Measurements from ENCODE around the gene NFIA.

Gene NFIA

DNA sequence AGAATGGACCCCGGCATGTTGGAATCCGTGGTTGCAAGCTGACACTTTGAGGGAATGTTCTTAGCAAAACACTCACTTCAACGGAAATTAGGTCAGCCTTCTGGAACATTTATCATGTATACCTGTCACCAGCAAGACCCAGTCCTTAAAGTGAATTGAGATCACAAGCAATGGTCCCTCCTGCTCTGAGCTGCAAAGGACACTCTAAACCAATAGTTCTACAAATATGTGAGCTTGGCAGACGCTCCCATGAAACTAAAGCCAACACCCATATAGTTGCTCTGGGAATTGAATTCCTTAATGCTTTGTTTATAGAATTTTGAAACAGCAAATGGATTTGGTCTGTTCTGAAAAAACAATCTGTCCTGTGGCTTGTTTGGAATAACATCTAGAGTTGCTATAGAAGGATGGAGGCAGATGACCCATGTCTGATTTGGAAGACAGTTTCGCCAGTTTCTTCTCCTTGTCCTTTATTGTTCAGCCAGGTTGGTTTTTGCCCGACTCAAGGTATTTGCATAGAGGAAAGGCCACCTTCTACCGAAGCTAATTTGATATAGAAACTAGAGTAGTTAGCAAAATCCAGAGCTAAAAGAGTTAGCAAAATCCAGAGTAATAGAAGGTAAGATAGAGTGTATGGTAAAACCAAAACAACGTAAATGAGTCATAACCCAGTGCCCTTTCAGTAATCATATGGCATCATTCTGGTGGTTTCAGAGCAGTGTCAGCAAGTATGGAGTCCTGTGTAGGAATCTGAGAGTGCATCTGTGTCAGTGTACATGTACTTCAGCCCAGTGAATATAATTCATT, 236.2 kb downstream of the NFIA start:
- Histone ChIP-seq H3K4me3 (ENCODE audit: low read depth, low read length) (no peak overlapping the region), H3K36me3 (replicated peaks) (no peaks in the 10 kb centered on the region), H3K27me3 (replicated peaks) (no peaks in the 10 kb centered on the region), H3K27ac (peak overlapping the region; percentile 57)
- DNase-seq, result peak; percentile 57
- in situ Hi-C loops (cut with HindIII; ENCODE audit: low pct_ligation_motif_present, low sequenced_read_pairs), result no loop called here
- TF ChIP-seq, protein P1, sequence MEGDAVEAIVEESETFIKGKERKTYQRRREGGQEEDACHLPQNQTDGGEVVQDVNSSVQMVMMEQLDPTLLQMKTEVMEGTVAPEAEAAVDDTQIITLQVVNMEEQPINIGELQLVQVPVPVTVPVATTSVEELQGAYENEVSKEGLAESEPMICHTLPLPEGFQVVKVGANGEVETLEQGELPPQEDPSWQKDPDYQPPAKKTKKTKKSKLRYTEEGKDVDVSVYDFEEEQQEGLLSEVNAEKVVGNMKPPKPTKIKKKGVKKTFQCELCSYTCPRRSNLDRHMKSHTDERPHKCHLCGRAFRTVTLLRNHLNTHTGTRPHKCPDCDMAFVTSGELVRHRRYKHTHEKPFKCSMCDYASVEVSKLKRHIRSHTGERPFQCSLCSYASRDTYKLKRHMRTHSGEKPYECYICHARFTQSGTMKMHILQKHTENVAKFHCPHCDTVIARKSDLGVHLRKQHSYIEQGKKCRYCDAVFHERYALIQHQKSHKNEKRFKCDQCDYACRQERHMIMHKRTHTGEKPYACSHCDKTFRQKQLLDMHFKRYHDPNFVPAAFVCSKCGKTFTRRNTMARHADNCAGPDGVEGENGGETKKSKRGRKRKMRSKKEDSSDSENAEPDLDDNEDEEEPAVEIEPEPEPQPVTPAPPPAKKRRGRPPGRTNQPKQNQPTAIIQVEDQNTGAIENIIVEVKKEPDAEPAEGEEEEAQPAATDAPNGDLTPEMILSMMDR (IDR thresholded peaks at IDR 0.05; ENCODE audit: low read depth, low read length, missing control alignments), result no peak

DNA sequence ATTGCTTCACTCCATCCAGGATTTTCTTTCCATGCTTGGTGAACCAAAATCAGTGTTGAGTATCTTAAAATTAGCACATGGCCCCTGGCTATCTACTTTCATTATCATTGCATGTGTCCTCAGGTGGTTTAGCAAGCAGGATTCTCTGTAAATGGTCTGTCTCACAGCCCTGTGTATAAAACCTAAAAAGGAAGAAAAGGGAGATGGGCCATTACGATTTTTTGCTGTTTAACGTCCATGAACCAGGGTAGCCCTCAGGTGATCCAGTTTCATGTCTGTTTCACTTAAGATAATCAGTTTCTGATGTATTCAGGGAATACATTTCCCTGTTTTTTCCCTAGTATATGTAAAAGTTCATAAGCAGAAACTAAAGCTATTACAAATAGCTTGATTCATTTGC, 238.2 kb downstream of the NFIA start:
- DNase-seq, result no peak
- no peak overlapping the region for H3K4me3 ChIP-seq (ENCODE audit: low read depth, low read length)
- TF ChIP-seq, protein P1 (IDR thresholded peaks at IDR 0.05; ENCODE audit: low read depth, low read length, missing control alignments), result no peak
- H3K27ac ChIP-seq, result no peak overlapping the region
- in situ Hi-C loops (cut with HindIII; ENCODE audit: low pct_ligation_motif_present, low sequenced_read_pairs), result no loop called here
- H3K36me3 ChIP-seq (replicated peaks), result no peaks in the 10 kb centered on the region
- no peaks in the 10 kb centered on the region for H3K27me3 ChIP-seq (replicated peaks)

- H3K27me3 ChIP-seq (replicated peaks), result no peaks in the 10 kb centered on the region
- TF ChIP-seq, protein P1 (IDR thresholded peaks at IDR 0.05; ENCODE audit: low read depth, low read length, missing control alignments), result no peak
- H3K36me3 ChIP-seq (replicated peaks), result no peaks in the 10 kb centered on the region
- DNase-seq, result no peak
- no peak overlapping the region for H3K27ac ChIP-seq
- no peak overlapping the region for H3K4me3 ChIP-seq (ENCODE audit: low read depth, low read length)
- in situ Hi-C loops (cut with HindIII; ENCODE audit: low pct_ligation_motif_present, low sequenced_read_pairs), result no loop called here
Measured at GRCh38 chr1:61322008-61322744, 239.8 kb downstream of the NFIA start.

DNA sequence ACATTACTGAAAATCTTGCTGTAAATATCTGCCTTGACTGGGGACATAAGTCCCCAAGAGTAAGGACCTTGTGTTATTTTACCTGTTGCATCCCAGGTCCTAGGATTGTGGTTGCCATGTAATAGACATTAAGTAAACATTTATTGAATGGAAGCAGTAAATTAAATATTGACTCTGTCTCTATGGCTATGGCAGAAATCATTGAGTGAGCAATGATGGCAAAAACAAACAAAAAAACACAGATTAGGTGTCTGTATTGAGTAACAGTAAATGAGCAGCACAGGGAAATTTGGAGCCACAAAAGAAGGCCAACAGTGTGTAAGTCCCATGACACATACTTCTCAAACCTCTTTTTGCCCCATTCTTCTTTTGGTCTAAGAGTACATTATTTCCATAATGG, 240.4 kb downstream of the NFIA start:
- no peak for DNase-seq
- no peak overlapping the region for H3K27ac ChIP-seq
- no peaks in the 10 kb centered on the region for H3K36me3 ChIP-seq (replicated peaks)
- H3K27me3 ChIP-seq (replicated peaks), result no peaks in the 10 kb centered on the region
- in situ Hi-C loops (cut with HindIII; ENCODE audit: low pct_ligation_motif_present, low sequenced_read_pairs), result no loop called here
- TF ChIP-seq, protein P1 (IDR thresholded peaks at IDR 0.05; ENCODE audit: low read depth, low read length, missing control alignments), result no peak
- no peak overlapping the region for H3K4me3 ChIP-seq (ENCODE audit: low read depth, low read length)

DNA sequence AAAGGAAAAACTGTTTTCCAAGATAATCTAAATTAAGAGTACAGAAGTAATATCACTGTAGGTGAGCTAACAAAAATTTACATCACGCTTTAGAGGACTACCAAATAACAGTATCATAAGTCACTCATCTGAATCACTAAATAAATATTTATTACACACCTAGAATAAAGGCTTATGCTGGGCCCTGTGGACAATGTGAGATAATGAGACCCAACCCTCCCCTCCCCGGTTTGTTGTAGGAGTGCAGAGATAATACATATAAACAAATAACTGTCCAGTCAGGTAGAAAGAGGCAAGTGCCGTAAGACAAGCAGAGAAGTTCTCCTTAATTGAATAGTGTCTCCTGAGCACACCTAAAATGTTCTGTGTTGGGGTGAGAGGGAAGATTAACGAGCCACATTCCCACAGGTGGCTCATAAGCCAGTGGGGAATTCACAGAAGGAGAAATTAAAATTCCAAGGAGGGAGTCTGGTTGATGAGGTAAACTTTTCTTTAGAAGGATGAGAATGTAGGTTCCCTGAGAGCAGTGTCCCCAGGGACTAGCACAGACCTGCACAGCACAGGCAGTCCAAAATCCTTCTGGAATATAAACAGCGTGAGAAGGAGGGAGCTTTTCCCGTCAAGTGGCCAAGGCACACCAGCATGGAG, 241.4 kb downstream of the NFIA start:
- no peak for DNase-seq
- no peak overlapping the region for H3K4me3 ChIP-seq (ENCODE audit: low read depth, low read length)
- no peaks in the 10 kb centered on the region for H3K36me3 ChIP-seq (replicated peaks)
- in situ Hi-C loops (cut with HindIII; ENCODE audit: low pct_ligation_motif_present, low sequenced_read_pairs), result no loop called here
- H3K27ac ChIP-seq, result no peak overlapping the region
- H3K27me3 ChIP-seq (replicated peaks), result no peaks in the 10 kb centered on the region
- TF ChIP-seq, protein P1 (IDR thresholded peaks at IDR 0.05; ENCODE audit: low read depth, low read length, missing control alignments), result no peak
